Breast epithelium (tissue), 4 donors: ENCODE results near the gene ZNF648. TPM values are rescaled to one million over a fixed set of nuclear protein-coding genes. Genes with fewer than 3 reads are reported as not detected.
"Not testable (repeated sequence)": the region's sequence is repeated elsewhere in the genome, so short reads cannot be mapped to it uniquely, and the experiment has no call there.

Source experiments
- DNase-seq, 2 donors: peaks; one replicate each; pipeline ENCODE4 v3.0.0-alpha.2; 2019; ENCODE audit warnings: low spot score in 2 of 2
- H3K27ac ChIP-seq, 2 donors: fragments of 200-600 bp; sonication (generic) in 1 of 2; one replicate each; pipeline ENCODE4 v1.5.1; 2016 to 2019; ENCODE audit warnings: mild to moderate bottlenecking in 1 of 2
- H3K27me3 ChIP-seq, 2 donors: fragments of 200-600 bp; sonication (generic) in 1 of 2; one replicate each; pipeline versions ENCODE4 v1.5.1 to v1.6.0; 2017 to 2019; ENCODE audit warnings: control low read depth in 1 of 2, mild to moderate bottlenecking in 1 of 2
- H3K36me3 ChIP-seq: fragments of 200-600 bp; one replicate; pipeline ENCODE4 v1.5.1; 2019
- H3K4me1 ChIP-seq, 2 donors: fragments of 200-600 bp; sonication (generic); one replicate each; pipeline ENCODE4 v1.5.1; 2016 to 2019; ENCODE audit warnings: control low read depth in 1 of 2
- H3K4me3 ChIP-seq, 3 donors: fragments of 200-600 bp; sonication (generic); 1 replicate in 2 of 3; 2 replicates in 1 of 3; pipeline ENCODE4 v1.5.1; 2016 to 2019; ENCODE audit warnings: mild to moderate bottlenecking in 3 of 3, moderate library complexity in 2 of 3
- H3K9me3 ChIP-seq, 2 donors: fragments of 200-600 bp; sonication (generic) in 1 of 2; one replicate each; pipeline ENCODE4 v1.5.1; 2016 to 2019; ENCODE audit warnings: control low read depth in 1 of 2
- CTCF ChIP-seq, 3 donors: fragments of 450-650 bp; IDR thresholded peaks; one replicate each; pipeline ENCODE4 v1.5.1; 2016 to 2017; ENCODE audit warnings: antibody characterized with exemption in 3 of 3, mild to moderate bottlenecking in 3 of 3, moderate library complexity in 3 of 3
- POLR2A ChIP-seq: fragments of 450-650 bp; IDR thresholded peaks from one replicate; pipeline ENCODE4 v1.6.1; 2016; ENCODE audit warnings: antibody characterized with exemption, mild to moderate bottlenecking, moderate library complexity
- POLR2AphosphoS5 ChIP-seq, 3 donors: sonication (generic); formaldehyde crosslinking; IDR thresholded peaks; one replicate each; pipeline ENCODE4 v1.6.1; 2017; ENCODE audit warnings: antibody characterized with exemption in 3 of 3
- intact Hi-C: fragments of 100-400 bp; cut with DNase I; formaldehyde crosslinking; loops from one replicate; pipeline ENCODE4 v1.15.1; 2023; ENCODE audit warnings: low total_unique reads
- total RNA-seq, 3 donors: library from RNA; depleted of rRNA; stranded (reverse); fragments of >200 nt; gene quantifications; one replicate each; pipeline ENCODE4 v1.1.0, GENCODE V29; 2016

The ZNF648 gene
- total RNA-seq, 3 donors from 2014 or later: 3.2 to 3.3 TPM; not detected in 1

DNA sequence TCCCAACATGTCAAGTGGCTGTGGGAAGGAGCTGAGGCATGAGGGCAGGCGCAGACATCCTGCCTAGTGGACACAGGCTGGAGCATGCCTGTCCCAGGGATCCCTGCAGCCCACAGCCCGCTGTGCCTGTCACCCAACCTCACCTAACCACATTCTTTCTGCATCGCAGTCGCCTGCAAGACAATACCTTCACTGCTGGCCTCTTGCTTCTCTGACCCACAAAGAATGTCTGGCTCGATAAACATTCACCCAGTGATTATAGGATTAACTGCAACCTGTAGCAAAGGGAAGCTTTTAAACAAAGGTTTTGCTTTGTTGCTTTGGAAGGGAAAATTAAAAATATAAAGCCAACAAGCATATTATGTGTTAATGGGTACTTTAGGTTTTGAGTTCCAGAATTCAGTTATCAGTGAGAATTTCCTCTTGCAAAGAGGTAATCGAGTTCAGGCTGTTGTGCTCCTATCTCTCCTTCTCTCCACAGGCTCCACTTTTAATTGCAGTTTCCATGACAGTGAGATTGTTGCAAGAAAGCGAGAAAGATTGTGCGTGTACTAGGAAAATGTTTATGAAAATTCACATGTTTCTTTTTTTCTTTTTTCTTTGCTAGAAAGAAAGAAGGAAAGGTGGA, 40.0 kb upstream of the ZNF648 start:
- Histone ChIP-seq H3K27me3 (no peaks in the 10 kb centered on the region), H3K36me3 (no peaks in the 10 kb centered on the region), H3K27ac (peak overlapping the region; percentile 8 to 9), H3K9me3 (no peaks in the 10 kb centered on the region), H3K4me3 (no peak overlapping the region), H3K4me1 (no peaks in the 10 kb centered on the region)
- intact Hi-C loops: no loop called here
- peak in 1 of 2 donors; percentile 86 for DNase-seq
- TF ChIP-seq POLR2A (no peak), POLR2AphosphoS5 (IDR thresholded peaks at IDR 0.05) (peak in 1 of 3 donors; percentile 60)

DNA sequence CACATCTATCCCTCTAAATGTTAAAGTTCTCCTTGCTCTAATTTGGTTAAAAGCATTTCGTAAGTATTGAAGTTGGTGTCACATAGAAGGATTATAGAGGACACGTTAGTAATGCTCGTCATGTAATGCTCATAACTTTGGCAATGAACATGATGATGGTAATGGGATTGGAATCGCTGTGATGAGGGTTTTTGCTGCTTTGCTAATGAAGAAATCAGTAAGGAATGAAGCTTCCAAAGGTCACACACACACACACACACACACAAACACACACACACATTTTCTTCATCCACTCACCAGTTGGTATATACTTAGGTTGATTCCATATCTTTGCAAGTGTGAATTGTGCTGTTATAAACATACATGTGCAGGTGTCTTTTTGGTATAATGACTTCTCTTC, 36.8 kb upstream of the ZNF648 start:
- no peaks in the 10 kb centered on the region for H3K9me3 ChIP-seq
- H3K4me3 ChIP-seq: no peak overlapping the region
- H3K27me3 ChIP-seq: no peaks in the 10 kb centered on the region
- TF ChIP-seq CTCF (IDR thresholded peaks at IDR 0.05): no peak
- no peak for TF ChIP-seq POLR2AphosphoS5 (IDR thresholded peaks at IDR 0.05)
- TF ChIP-seq POLR2A: no peak
- no peak overlapping the region for H3K27ac ChIP-seq
- DNase-seq: no peak
- H3K4me1 ChIP-seq: no peaks in the 10 kb centered on the region
- intact Hi-C loops: loop anchor here (5.0 to 10.0 kb wide), 2 partner anchors 99 to 296 kb away; partner anchors contain the start of gene GLUL
- no peaks in the 10 kb centered on the region for H3K36me3 ChIP-seq

GRCh38 chr1:182095946-182096345, 34.4 kb upstream of the ZNF648 start:
- no peak for TF ChIP-seq POLR2AphosphoS5 (IDR thresholded peaks at IDR 0.05)
- TF ChIP-seq POLR2A: no peak
- TF ChIP-seq CTCF (IDR thresholded peaks at IDR 0.05): no peak

GRCh38 chr1:182094514-182095005, 33.0 kb upstream of the ZNF648 start:
- not testable (repeated sequence) for DNase-seq, H3K4me3 ChIP-seq, H3K4me1 ChIP-seq, H3K9me3 ChIP-seq, H3K27me3 ChIP-seq, H3K27ac ChIP-seq, H3K36me3 ChIP-seq
- intact Hi-C loops: loop anchor here (5.0 to 10.0 kb wide), 2 partner anchors 103 to 300 kb away; partner anchors contain the start of gene GLUL

More at GRCh38 chr1:182095946-182096345, 34.4 kb upstream of the ZNF648 start:
- no peaks in the 10 kb centered on the region for H3K36me3 ChIP-seq
- H3K4me3 ChIP-seq: no peak overlapping the region
- intact Hi-C loops: loop anchor here (5.0 to 10.0 kb wide), 2 partner anchors 101 to 299 kb away; partner anchors contain the start of gene GLUL
- H3K27me3 ChIP-seq: no peaks in the 10 kb centered on the region
- H3K9me3 ChIP-seq: no peaks in the 10 kb centered on the region
- no peaks in the 10 kb centered on the region for H3K4me1 ChIP-seq
- DNase-seq: no peak
- peak overlapping the region in 1 of 2 donors; percentile 31 for H3K27ac ChIP-seq

DNA sequence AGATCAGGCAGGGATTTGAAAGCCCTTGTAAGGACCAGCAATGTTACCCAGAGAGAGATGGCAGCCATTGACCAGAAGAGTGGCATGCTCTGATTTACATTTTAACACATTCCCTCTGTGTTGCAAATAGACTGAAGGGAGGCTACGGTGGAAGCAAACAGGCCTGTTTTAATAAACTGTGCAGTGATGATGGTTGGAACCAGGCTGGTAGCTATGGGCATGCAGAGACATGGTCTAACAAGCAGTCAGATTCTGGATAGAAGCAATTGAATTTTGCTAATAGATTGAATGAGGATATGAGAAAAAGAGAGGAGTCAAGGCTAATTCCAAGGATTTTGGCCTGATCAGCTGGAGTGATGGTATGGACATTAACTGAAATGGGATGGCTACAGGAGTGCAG, 32.3 kb upstream of the ZNF648 start:
- no peak overlapping the region for H3K27ac ChIP-seq
- no peaks in the 10 kb centered on the region for H3K9me3 ChIP-seq
- TF ChIP-seq POLR2A (no peak), CTCF (IDR thresholded peaks at IDR 0.05) (no peak), POLR2AphosphoS5 (IDR thresholded peaks at IDR 0.05) (no peak)
- no peak overlapping the region for H3K4me3 ChIP-seq
- H3K4me1 ChIP-seq: no peaks in the 10 kb centered on the region
- intact Hi-C loops: loop anchor here (10.0 kb wide), 1 partner anchor 301 kb away; the partner anchor contains the start of gene GLUL
- H3K27me3 ChIP-seq: no peaks in the 10 kb centered on the region
- no peak for DNase-seq
- H3K36me3 ChIP-seq: no peaks in the 10 kb centered on the region

- intact Hi-C loops: loop anchor here (10.0 kb wide), 1 partner anchor 302 kb away; the partner anchor contains the start of gene GLUL
- Histone ChIP-seq H3K36me3 (no peaks in the 10 kb centered on the region), H3K4me3 (no peak overlapping the region), H3K27me3 (no peaks in the 10 kb centered on the region), H3K9me3 (no peaks in the 10 kb centered on the region), H3K27ac (no peak overlapping the region), H3K4me1 (no peaks in the 10 kb centered on the region)
- TF ChIP-seq POLR2A: no peak
- no peak for TF ChIP-seq CTCF (IDR thresholded peaks at IDR 0.05)
- TF ChIP-seq POLR2AphosphoS5 (IDR thresholded peaks at IDR 0.05): no peak
- DNase-seq: no peak
Measured at GRCh38 chr1:182092336-182092735, 30.8 kb upstream of the ZNF648 start.
